Measurements from ENCODE around the gene TCIRG1.

Gene TCIRG1

DNA sequence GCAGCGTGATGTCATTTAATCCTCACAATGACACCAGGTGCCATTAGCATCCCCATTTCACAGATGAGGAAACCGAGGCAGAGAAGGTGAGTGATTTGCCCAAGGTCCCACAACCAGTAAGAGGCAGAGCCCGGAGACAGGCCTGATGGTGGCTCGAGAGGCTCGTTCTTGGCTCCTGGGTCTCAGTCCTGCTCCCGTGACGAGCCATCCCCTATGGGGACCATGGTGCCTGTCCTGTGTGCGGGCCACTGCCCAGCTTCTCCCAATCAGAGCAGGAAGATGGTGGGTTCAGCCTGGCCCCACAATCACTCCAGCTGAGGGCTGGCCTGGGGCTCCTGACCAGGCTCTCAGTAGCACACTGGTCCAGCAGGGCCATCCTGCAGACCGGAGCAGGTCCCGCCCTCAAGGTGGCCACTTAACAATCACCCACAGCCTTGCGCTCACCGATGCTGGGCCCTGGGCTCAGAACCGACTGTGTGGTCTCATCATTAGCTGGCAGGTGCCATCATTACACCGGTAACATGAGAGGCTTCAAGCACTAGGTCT is 25.1 kb upstream of the TCIRG1 start (continued):
- TF ChIP-seq, protein P1, sequence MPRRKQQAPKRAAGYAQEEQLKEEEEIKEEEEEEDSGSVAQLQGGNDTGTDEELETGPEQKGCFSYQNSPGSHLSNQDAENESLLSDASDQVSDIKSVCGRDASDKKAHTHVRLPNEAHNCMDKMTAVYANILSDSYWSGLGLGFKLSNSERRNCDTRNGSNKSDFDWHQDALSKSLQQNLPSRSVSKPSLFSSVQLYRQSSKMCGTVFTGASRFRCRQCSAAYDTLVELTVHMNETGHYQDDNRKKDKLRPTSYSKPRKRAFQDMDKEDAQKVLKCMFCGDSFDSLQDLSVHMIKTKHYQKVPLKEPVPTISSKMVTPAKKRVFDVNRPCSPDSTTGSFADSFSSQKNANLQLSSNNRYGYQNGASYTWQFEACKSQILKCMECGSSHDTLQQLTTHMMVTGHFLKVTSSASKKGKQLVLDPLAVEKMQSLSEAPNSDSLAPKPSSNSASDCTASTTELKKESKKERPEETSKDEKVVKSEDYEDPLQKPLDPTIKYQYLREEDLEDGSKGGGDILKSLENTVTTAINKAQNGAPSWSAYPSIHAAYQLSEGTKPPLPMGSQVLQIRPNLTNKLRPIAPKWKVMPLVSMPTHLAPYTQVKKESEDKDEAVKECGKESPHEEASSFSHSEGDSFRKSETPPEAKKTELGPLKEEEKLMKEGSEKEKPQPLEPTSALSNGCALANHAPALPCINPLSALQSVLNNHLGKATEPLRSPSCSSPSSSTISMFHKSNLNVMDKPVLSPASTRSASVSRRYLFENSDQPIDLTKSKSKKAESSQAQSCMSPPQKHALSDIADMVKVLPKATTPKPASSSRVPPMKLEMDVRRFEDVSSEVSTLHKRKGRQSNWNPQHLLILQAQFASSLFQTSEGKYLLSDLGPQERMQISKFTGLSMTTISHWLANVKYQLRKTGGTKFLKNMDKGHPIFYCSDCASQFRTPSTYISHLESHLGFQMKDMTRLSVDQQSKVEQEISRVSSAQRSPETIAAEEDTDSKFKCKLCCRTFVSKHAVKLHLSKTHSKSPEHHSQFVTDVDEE (CRISPR knock-in tag; IDR thresholded peaks at IDR 0.05) = no peak
- no peak for TF ChIP-seq ZFP30 (CRISPR knock-in tag; IDR thresholded peaks at IDR 0.05)
- TF ChIP-seq ZNF8 (CRISPR knock-in tag; IDR thresholded peaks at IDR 0.05) = no peak
- no peak for TF ChIP-seq BACH2 (CRISPR knock-in tag; IDR thresholded peaks at IDR 0.05; ENCODE audit: borderline replicate concordance)
- TF ChIP-seq ZNF70 (CRISPR knock-in tag; IDR thresholded peaks at IDR 0.05) = no peak
- TF ChIP-seq GLIS3 (CRISPR knock-in tag; IDR thresholded peaks at IDR 0.05) = no peak
- TF ChIP-seq ZNF565 (CRISPR knock-in tag; conservative IDR thresholded peaks at IDR 0.05; ENCODE audit: low read depth) = no peak
- no peak for TF ChIP-seq ARNTL (CRISPR knock-in tag; IDR thresholded peaks at IDR 0.05; ENCODE audit: borderline replicate concordance, low read depth)
- TF ChIP-seq SNAI2 (CRISPR knock-in tag; IDR thresholded peaks at IDR 0.05) = no peak

DNA sequence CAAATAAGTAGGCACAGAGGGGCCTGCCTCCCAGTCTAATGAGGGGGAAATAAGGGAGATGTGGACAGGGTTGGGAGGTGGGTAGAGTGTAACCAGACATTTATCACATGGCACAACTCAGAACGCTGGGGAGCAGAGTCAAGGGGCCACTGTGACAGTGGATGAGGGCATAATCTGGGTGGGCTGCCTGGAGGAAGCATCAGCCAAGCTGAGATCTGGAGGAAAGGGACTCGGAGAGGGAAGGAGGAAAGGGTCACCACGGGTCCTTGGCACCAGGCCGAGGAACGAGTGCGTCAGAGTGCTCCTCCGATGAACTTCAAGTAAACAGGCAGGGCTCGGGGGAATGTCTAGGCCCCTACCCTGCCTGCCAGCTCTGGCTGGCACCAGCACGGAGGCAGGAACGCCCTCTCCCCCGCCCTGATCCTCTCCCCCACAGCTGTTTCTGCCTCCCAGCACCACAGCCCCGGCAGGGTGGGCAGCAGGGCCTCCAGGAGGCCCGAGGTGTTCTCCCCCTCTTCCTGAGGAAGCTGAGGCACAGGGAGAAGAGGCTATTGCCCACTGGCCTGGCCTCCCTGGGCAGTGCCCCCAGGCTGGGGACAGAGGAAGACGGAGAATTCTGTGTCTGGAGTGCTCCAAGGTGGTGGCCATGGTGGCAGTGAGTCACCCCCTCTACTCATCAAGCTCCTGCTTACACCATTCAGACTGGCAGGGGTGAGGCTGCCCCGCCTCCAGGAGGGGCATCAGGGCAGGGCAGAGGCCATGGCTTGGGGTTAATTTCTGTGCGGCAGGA is 24.5 kb upstream of the TCIRG1 start:
- no peak for TF ChIP-seq TOX (CRISPR knock-in tag; IDR thresholded peaks at IDR 0.05; ENCODE audit: borderline replicate concordance)
- no peak for TF ChIP-seq GLIS3 (CRISPR knock-in tag; IDR thresholded peaks at IDR 0.05)
- TF ChIP-seq OSR1 (CRISPR knock-in tag; IDR thresholded peaks at IDR 0.05) = no peak
- TF ChIP-seq, protein P2, sequence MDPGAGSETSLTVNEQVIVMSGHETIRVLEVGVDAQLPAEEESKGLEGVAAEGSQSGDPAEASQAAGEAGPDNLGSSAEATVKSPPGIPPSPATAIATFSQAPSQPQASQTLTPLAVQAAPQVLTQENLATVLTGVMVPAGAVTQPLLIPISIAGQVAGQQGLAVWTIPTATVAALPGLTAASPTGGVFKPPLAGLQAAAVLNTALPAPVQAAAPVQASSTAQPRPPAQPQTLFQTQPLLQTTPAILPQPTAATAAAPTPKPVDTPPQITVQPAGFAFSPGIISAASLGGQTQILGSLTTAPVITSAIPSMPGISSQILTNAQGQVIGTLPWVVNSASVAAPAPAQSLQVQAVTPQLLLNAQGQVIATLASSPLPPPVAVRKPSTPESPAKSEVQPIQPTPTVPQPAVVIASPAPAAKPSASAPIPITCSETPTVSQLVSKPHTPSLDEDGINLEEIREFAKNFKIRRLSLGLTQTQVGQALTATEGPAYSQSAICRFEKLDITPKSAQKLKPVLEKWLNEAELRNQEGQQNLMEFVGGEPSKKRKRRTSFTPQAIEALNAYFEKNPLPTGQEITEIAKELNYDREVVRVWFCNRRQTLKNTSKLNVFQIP (CRISPR knock-in tag; IDR thresholded peaks at IDR 0.05; ENCODE audit: borderline replicate concordance, low read depth) = no peak
- no peak for TF ChIP-seq ZC3H10 (CRISPR knock-in tag; IDR thresholded peaks at IDR 0.05)
- TF ChIP-seq ZNF70 (CRISPR knock-in tag; IDR thresholded peaks at IDR 0.05) = no peak
- no peak for TF ChIP-seq ARNTL (CRISPR knock-in tag; IDR thresholded peaks at IDR 0.05; ENCODE audit: borderline replicate concordance, low read depth)

DNA sequence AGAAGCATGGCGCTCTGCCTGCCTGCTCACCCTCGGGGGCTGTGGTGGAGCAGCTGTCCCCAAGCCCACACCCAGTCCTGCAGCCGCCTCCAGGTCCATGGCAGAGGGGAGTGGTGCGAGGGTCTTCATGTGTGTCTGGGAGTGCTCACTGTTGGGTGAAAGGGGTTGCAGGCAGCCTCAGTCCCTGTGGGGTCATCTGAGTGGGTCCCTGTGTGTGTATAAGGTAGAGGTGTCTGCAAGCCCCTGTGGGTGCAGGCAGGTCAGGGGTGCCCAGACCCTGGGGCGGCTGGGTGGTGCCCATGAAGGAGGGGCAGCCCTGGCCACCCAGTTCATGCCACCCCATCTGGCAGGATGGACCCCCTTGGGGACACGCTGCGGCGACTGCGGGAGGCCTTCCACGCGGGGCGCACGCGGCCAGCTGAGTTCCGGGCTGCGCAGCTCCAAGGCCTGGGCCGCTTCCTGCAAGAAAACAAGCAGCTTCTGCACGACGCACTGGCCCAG is 23.8 kb upstream of the TCIRG1 start:
- no peak for ATAC-seq
- TF ChIP-seq ZFP3 (CRISPR knock-in tag; IDR thresholded peaks at IDR 0.05) = no peak
- TF ChIP-seq TCF4 (CRISPR knock-in tag; IDR thresholded peaks at IDR 0.05; ENCODE audit: borderline replicate concordance) = no peak
- no peak for TF ChIP-seq ESRRG (CRISPR knock-in tag; IDR thresholded peaks at IDR 0.05)
- TF ChIP-seq, protein P2 (CRISPR knock-in tag; IDR thresholded peaks at IDR 0.05; ENCODE audit: borderline replicate concordance, low read depth) = no peak
- no peak for TF ChIP-seq SNAI2 (CRISPR knock-in tag; IDR thresholded peaks at IDR 0.05)
- TF ChIP-seq CSDC2 (CRISPR knock-in tag; IDR thresholded peaks at IDR 0.05) = no peak
- TF ChIP-seq ZNF70 (CRISPR knock-in tag; IDR thresholded peaks at IDR 0.05) = no peak
- TF ChIP-seq GLIS3 (CRISPR knock-in tag; IDR thresholded peaks at IDR 0.05) = no peak
- TF ChIP-seq OSR1 (CRISPR knock-in tag; IDR thresholded peaks at IDR 0.05) = no peak

More for the DNA sequence above, 24.5 kb upstream of the TCIRG1 start:
- peak; percentile 33 for ATAC-seq

DNA sequence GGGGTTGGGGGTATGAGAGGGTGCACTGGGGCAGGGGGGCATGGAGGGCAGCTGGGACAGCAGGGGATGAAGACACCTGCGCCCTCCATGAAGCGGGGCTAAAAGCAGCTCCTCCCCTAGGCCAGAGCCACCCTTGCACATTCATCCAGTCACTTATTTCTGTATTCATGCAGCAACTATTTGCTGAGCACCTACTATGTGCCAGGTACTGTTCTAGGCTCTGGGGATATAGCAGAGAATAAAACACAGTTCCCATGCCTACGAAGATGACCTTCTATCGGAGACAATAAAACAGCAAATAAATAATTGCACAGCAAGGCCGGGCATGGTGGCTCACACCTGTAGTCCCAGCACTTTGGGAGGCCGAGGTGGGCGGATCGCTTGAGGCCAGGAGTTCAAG is 23.4 kb upstream of the TCIRG1 start:
- ATAC-seq = no peak
- TF ChIP-seq TOX (CRISPR knock-in tag; IDR thresholded peaks at IDR 0.05; ENCODE audit: borderline replicate concordance) = no peak
- no peak for TF ChIP-seq ESRRG (CRISPR knock-in tag; IDR thresholded peaks at IDR 0.05)
- TF ChIP-seq ZC3H10 (CRISPR knock-in tag; IDR thresholded peaks at IDR 0.05) = no peak
- TF ChIP-seq, protein P3, sequence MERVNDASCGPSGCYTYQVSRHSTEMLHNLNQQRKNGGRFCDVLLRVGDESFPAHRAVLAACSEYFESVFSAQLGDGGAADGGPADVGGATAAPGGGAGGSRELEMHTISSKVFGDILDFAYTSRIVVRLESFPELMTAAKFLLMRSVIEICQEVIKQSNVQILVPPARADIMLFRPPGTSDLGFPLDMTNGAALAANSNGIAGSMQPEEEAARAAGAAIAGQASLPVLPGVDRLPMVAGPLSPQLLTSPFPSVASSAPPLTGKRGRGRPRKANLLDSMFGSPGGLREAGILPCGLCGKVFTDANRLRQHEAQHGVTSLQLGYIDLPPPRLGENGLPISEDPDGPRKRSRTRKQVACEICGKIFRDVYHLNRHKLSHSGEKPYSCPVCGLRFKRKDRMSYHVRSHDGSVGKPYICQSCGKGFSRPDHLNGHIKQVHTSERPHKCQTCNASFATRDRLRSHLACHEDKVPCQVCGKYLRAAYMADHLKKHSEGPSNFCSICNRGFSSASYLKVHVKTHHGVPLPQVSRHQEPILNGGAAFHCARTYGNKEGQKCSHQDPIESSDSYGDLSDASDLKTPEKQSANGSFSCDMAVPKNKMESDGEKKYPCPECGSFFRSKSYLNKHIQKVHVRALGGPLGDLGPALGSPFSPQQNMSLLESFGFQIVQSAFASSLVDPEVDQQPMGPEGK (CRISPR knock-in tag; IDR thresholded peaks at IDR 0.05; ENCODE audit: borderline replicate concordance) = no peak
- no peak for TF ChIP-seq RARB (CRISPR knock-in tag; IDR thresholded peaks at IDR 0.05)
- TF ChIP-seq ZFP30 (CRISPR knock-in tag; IDR thresholded peaks at IDR 0.05) = no peak
- no peak for TF ChIP-seq PPARA (CRISPR knock-in tag; IDR thresholded peaks at IDR 0.05; ENCODE audit: borderline replicate concordance)
- no peak for TF ChIP-seq ZFP3 (CRISPR knock-in tag; IDR thresholded peaks at IDR 0.05)
- TF ChIP-seq ISL1 (CRISPR knock-in tag; IDR thresholded peaks at IDR 0.05) = no peak
- no peak for TF ChIP-seq SNAI2 (CRISPR knock-in tag; IDR thresholded peaks at IDR 0.05)
- no peak for TF ChIP-seq GLIS3 (CRISPR knock-in tag; IDR thresholded peaks at IDR 0.05)
- TF ChIP-seq ZNF70 (CRISPR knock-in tag; IDR thresholded peaks at IDR 0.05) = no peak
- TF ChIP-seq, protein P1 (CRISPR knock-in tag; IDR thresholded peaks at IDR 0.05) = no peak
- TF ChIP-seq, protein P2 (CRISPR knock-in tag; IDR thresholded peaks at IDR 0.05; ENCODE audit: borderline replicate concordance, low read depth) = no peak

Data from SK-N-SH treated with all-trans-retinoic acid at 6 μM for 48 hours (cell line).